Measurements from ENCODE around the gene ZNF646.

Gene ZNF646

DNA sequence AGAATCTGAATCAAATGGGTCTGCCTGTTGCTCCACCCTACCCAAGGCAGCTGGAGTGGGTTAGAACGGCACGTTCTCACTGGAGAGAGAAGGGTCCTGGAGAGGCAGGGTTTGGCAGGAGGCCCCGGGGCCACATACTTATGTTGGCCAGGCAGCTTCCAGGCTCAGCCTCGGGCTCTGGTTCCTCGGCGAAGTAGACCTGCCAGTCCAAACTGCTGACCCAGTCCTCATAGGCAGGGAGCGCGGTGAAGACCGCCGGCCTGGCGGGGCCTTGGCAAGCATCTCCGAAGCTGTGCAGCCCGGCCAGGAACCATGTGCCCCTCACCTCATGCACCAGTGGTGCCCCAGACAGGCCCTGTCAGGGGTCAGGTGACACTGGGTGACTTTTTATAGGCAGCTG lies 9.8 kb downstream of the ZNF646 start:
- no peak for DNase-seq (ENCODE audit: low spot score)
- TF ChIP-seq, protein P1, sequence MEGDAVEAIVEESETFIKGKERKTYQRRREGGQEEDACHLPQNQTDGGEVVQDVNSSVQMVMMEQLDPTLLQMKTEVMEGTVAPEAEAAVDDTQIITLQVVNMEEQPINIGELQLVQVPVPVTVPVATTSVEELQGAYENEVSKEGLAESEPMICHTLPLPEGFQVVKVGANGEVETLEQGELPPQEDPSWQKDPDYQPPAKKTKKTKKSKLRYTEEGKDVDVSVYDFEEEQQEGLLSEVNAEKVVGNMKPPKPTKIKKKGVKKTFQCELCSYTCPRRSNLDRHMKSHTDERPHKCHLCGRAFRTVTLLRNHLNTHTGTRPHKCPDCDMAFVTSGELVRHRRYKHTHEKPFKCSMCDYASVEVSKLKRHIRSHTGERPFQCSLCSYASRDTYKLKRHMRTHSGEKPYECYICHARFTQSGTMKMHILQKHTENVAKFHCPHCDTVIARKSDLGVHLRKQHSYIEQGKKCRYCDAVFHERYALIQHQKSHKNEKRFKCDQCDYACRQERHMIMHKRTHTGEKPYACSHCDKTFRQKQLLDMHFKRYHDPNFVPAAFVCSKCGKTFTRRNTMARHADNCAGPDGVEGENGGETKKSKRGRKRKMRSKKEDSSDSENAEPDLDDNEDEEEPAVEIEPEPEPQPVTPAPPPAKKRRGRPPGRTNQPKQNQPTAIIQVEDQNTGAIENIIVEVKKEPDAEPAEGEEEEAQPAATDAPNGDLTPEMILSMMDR (IDR thresholded peaks at IDR 0.05; ENCODE audit: borderline replicate concordance, control extremely low read depth, extremely low read depth, insufficient read depth, missing control alignments): no peak
- in situ Hi-C loops (cut with MboI; ENCODE audit: low sequenced_read_pairs, unreplicated experiment): no loop called here

DNA sequence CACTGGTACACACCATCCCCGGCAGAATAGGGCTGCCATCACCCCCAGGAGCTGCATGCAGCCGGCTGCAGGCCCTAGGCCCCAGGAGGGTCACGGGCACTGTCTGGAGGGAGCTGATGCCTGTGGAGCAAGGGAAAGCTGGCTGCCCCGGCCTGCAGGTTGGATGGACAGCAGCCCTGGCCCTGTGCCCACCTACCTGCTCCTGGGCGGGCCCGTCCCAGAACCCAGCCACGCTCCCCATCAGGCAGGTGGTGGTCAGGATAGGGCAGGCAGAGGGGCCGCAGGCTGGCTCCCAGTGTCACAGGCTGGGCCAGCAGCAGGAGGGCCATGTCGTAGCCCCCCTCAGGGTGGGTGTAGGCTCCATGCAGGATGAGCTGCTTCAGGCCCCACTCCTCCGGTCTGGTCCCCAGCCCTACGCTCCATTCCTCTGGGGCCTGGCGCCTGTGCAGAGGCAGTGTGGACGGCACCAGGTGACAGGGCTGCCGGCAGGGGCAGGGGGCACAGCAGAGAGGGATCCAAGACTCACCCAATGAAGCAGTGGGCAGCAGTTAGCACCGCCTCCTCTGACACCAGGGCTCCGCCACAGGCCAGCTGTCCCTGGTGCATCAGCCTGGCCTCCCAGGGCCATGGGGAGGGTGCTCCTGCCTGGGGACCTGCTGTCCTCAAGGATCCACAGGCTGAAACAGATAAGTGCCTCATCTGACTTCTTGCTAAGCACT lies 10.5 kb downstream of the ZNF646 start:
- in situ Hi-C loops (cut with MboI; ENCODE audit: low sequenced_read_pairs, unreplicated experiment): no loop called here
- DNase-seq (ENCODE audit: low spot score): no peak
- TF ChIP-seq, protein P1 (IDR thresholded peaks at IDR 0.05; ENCODE audit: borderline replicate concordance, control extremely low read depth, extremely low read depth, insufficient read depth, missing control alignments): no peak

- DNase-seq (ENCODE audit: low spot score): no peak
Observed at GRCh38 chr16:31085411-31085810, 11.2 kb downstream of the ZNF646 start.

GRCh38 chr16:31085873-31086628 lies 11.8 kb downstream of the ZNF646 start:
- in situ Hi-C loops (cut with MboI; ENCODE audit: low sequenced_read_pairs, unreplicated experiment): no loop called here
- no peak for DNase-seq (ENCODE audit: low spot score)
- TF ChIP-seq, protein P1 (IDR thresholded peaks at IDR 0.05; ENCODE audit: borderline replicate concordance, control extremely low read depth, extremely low read depth, insufficient read depth, missing control alignments): no peak

More at GRCh38 chr16:31085411-31085810, 11.2 kb downstream of the ZNF646 start:
- TF ChIP-seq, protein P1 (IDR thresholded peaks at IDR 0.05; ENCODE audit: borderline replicate concordance, control extremely low read depth, extremely low read depth, insufficient read depth, missing control alignments): no peak
- in situ Hi-C loops (cut with MboI; ENCODE audit: low sequenced_read_pairs, unreplicated experiment): no loop called here

GRCh38 chr16:31086629-31086906 lies 12.3 kb downstream of the ZNF646 start:
- no peak for DNase-seq (ENCODE audit: low spot score)
- TF ChIP-seq, protein P1 (IDR thresholded peaks at IDR 0.05; ENCODE audit: borderline replicate concordance, control extremely low read depth, extremely low read depth, insufficient read depth, missing control alignments): no peak
- in situ Hi-C loops (cut with MboI; ENCODE audit: low sequenced_read_pairs, unreplicated experiment): no loop called here

- in situ Hi-C loops (cut with MboI; ENCODE audit: low sequenced_read_pairs, unreplicated experiment): no loop called here
- TF ChIP-seq, protein P1 (IDR thresholded peaks at IDR 0.05; ENCODE audit: borderline replicate concordance, control extremely low read depth, extremely low read depth, insufficient read depth, missing control alignments): no peak
- DNase-seq (ENCODE audit: low spot score): no peak
Observed at GRCh38 chr16:31087481-31087880, 13.3 kb downstream of the ZNF646 start.
